Transverse colon (tissue), 3 donors: ENCODE data around the gene SLC25A41.

ENCODE experiments used
- EP300 ChIP-seq: sonication (generic); formaldehyde crosslinking; IDR thresholded peaks from one replicate; pipeline ENCODE4 v1.6.1; 2017; ENCODE audit warnings: antibody characterized with exemption, low read depth
- POLR2A ChIP-seq: fragments of 450-650 bp; IDR thresholded peaks from one replicate; pipeline ENCODE4 v1.6.1; 2016; ENCODE audit warnings: antibody characterized with exemption, mild to moderate bottlenecking, moderate library complexity
- TF ChIP-seq, protein P1 (sequence below), 5 experiments: fragments of 200-600 bp in 3 of 5; fragments of 450-650 bp in 2 of 5; sonication (generic) in 3 of 5; IDR thresholded peaks; 1 replicate in 2 of 5; 2 replicates in 3 of 5; pipeline ENCODE4 v1.5.1; 2016 to 2017; ENCODE audit warnings: antibody characterized with exemption in 5 of 5, inconsistent platforms in 3 of 5, mild to moderate bottlenecking in 2 of 5, moderate library complexity in 1 of 5

DNA sequence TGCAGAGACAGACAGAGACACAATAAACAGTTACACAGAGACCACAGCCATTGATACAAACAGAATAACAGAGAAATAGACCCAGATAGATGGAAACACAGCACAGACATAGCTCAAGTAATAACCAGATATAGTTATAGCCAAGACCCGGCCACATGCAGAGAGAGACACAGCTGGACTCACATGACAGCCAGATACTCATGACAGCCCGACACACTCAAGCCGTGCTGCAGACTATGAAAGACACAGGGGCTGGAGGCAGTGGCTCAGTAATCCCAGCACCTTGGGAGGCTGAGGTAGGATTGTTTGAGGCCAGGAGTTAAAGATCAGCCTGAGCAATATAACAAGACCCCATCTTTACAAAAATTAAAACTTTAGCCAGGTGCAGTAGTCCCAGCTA, 49.7 kb upstream of the SLC25A41 start:
- TF ChIP-seq POLR2A, result no peak
- TF ChIP-seq, protein P1, sequence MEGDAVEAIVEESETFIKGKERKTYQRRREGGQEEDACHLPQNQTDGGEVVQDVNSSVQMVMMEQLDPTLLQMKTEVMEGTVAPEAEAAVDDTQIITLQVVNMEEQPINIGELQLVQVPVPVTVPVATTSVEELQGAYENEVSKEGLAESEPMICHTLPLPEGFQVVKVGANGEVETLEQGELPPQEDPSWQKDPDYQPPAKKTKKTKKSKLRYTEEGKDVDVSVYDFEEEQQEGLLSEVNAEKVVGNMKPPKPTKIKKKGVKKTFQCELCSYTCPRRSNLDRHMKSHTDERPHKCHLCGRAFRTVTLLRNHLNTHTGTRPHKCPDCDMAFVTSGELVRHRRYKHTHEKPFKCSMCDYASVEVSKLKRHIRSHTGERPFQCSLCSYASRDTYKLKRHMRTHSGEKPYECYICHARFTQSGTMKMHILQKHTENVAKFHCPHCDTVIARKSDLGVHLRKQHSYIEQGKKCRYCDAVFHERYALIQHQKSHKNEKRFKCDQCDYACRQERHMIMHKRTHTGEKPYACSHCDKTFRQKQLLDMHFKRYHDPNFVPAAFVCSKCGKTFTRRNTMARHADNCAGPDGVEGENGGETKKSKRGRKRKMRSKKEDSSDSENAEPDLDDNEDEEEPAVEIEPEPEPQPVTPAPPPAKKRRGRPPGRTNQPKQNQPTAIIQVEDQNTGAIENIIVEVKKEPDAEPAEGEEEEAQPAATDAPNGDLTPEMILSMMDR (IDR thresholded peaks at IDR 0.05), result no peak
- TF ChIP-seq EP300, result no peak
